GM19023 (cell line): ENCODE data around the gene HINT1.
A peak's percentile ranks its signal among the peaks of the same experiment; 100 is the strongest.

ENCODE experiments used
- ATAC-seq: cut with Tn5 transposase; IDR thresholded peaks from one replicate; pipeline ENCODE4 v1.9.1; 2021; ENCODE audit warnings: mild to moderate bottlenecking, moderate library complexity; ENCODE audit not compliant: unreplicated experiment

The HINT1 gene

GRCh38 chr5:131114754-131115153, 50.3 kb downstream of the HINT1 start:
- no peak for ATAC-seq

- no peak for ATAC-seq
These were observed 52.6 kb downstream of the HINT1 start for GRCh38 chr5:131112424-131112823.

DNA sequence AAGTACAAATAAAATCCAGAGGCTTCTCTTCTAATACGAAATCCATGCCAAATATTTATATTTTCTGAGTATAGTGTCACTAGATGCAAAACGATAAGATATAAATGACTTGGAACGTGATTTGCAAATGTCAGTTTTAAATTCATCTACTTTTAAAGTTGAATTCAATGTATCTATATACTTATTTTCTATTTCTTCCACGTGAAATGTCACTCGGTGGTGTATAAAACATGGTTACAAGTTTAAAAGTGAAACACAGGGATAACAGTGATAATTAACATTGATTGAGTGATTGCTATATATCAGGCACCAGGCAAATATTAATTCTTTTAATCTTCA, 54.8 kb downstream of the HINT1 start:
- ATAC-seq, result no peak

DNA sequence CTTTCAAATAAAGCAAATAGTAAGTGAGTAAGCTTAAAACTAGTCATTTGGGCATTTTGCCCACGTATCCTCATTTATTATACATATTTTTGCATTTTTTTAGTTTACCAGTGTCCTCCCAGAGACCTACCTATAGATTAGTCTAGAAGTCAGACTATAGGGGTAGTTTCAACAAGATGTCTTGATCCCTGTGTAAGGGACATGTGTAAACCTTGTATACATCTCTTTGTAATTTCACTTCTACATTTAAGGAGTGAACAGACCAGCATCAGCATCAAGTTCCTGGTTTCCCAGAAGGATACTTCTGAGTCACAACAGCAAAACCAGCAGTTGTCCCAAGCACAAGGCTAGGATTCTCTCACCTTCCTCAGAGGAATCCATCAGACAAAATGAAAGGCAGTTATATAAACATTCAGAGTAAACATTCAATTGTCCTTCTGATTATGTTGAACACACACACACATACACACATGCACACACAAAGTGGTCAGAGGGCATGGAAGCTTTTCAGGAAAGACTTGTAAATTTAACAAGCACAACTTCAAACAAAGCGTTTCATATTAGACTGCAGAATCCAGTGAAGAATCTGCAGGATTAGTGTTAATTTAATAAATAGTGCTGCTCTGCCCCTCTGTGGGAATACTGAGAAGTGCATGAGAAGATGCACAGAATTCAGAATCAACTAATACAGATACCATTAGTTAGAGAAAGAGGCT, 55.4 kb downstream of the HINT1 start:
- peak; percentile 66 for ATAC-seq
